ENCODE measurements around the gene TRPM3.

GRCh38 chr9:71025201-71025600 is 96.2 kb downstream of the TRPM3 start:
- TF ChIP-seq CTCF (IDR thresholded peaks at IDR 0.05; ENCODE audit: low read depth, low read length, missing input control) (no peak), RAD21 (IDR thresholded peaks at IDR 0.05) (no peak), TAF1 (conservative IDR thresholded peaks at IDR 0.05) (no peak), FOXA1 (IDR thresholded peaks at IDR 0.05) (no peak), YY1 (IDR thresholded peaks at IDR 0.05) (no peak)

Data from liver (tissue), 3 donors.